Stimulated activated CD8-positive, alpha-beta memory T cell treated with anti-CD3 and anti-CD28 coated beads, Interleukin-2, amount 100 ng/mL, for 1 hour (primary cell): ENCODE results near the gene CAPN2.
"Not testable (repeated sequence)": the region's sequence is repeated elsewhere in the genome, so short reads cannot be mapped to it uniquely, and the experiment has no call there.

Experiments
- DNase-seq, 2 donors: peaks; one replicate each; pipeline ENCODE4 v3.0.0-alpha.2; 2020; ENCODE audit warnings: low read depth in 2 of 2

The CAPN2 gene

GRCh38 chr1:223792046-223792445 lies 79.7 kb downstream of the CAPN2 start:
- no peak for DNase-seq

GRCh38 chr1:223793716-223794115 lies 81.4 kb downstream of the CAPN2 start:
- DNase-seq = no peak

GRCh38 chr1:223794136-223794880 lies 82.0 kb downstream of the CAPN2 start:
- no peak for DNase-seq

GRCh38 chr1:223796210-223796609 lies 83.9 kb downstream of the CAPN2 start:
- DNase-seq = no peak

GRCh38 chr1:223802032-223802431 lies 89.7 kb downstream of the CAPN2 start:
- no peak for DNase-seq

GRCh38 chr1:223802602-223803001 lies 90.3 kb downstream of the CAPN2 start:
- no peak for DNase-seq

GRCh38 chr1:223803211-223803610 lies 90.9 kb downstream of the CAPN2 start:
- no peak for DNase-seq

GRCh38 chr1:223809905-223810304 lies 97.6 kb downstream of the CAPN2 start:
- not testable (repeated sequence) for DNase-seq

GRCh38 chr1:223810586-223810985 lies 98.2 kb downstream of the CAPN2 start:
- no peak for DNase-seq

- DNase-seq = no peak
Measured at GRCh38 chr1:223811634-223812101, 99.3 kb downstream of the CAPN2 start.

- DNase-seq = no peak
Measured at GRCh38 chr1:223813645-223814044, 101.3 kb downstream of the CAPN2 start.

- DNase-seq = no peak
Measured at GRCh38 chr1:223815020-223815853, 102.9 kb downstream of the CAPN2 start.

- DNase-seq = no peak
Measured at GRCh38 chr1:223815865-223816264, 103.5 kb downstream of the CAPN2 start.

GRCh38 chr1:223817265-223817664 lies 104.9 kb downstream of the CAPN2 start:
- DNase-seq = not testable (repeated sequence)

GRCh38 chr1:223819730-223820514 lies 107.6 kb downstream of the CAPN2 start:
- DNase-seq = no peak

- DNase-seq = no peak
Measured at GRCh38 chr1:223820515-223820858, 108.1 kb downstream of the CAPN2 start.

GRCh38 chr1:223820971-223821370 lies 108.6 kb downstream of the CAPN2 start:
- no peak for DNase-seq

GRCh38 chr1:223824287-223824686 lies 111.9 kb downstream of the CAPN2 start:
- no peak for DNase-seq

GRCh38 chr1:223824712-223825111 lies 112.4 kb downstream of the CAPN2 start:
- DNase-seq = no peak
